GM19193 (cell line): ENCODE measurements around the gene OR2V2.

ENCODE experiments used
- POLR2A ChIP-seq: IDR thresholded peaks from 4 replicates; pipeline ENCODE4 v1.6.1; 2011; ENCODE audit not compliant: insufficient read depth, insufficient read length; ENCODE audit errors: extremely low read depth

The OR2V2 gene

DNA sequence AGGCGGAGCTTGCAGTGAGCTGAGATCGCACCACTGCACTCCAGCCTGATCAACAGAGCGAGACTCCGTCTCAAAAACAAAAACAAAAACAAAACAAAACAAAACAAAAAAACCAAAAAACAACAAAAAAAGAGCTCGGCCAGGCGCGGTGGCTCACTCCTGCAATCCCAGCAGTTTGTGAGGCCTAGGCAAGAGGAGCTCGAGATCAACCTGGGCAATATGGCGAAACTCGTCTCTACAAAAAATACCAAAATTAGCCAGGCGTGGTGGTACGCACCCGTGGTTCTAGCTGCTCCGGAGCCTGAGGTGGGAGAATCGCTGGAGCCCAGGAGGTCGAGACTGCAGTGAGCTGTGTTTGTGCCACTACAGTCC is 37.4 kb downstream of the OR2V2 start:
- no peak for TF ChIP-seq POLR2A

DNA sequence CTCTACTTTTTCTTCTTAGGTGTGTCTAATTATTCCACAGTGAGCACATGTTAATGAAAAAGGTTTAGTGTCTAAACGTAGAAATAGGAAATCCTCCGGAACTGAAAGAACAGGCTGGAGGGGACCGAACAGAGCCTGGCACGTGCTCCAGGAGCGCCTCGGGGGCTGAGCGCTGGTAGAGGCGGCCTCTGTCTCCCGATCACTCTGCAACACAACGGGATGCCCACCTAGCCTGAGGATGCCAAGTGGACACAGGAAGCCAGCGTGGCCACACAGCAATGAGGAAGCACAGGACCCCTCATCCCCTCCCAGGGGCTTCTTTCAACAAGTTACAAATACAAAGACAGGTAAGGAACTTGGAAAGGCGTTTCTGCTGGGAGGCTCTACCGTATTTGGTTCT is 38.2 kb downstream of the OR2V2 start:
- no peak for TF ChIP-seq POLR2A

DNA sequence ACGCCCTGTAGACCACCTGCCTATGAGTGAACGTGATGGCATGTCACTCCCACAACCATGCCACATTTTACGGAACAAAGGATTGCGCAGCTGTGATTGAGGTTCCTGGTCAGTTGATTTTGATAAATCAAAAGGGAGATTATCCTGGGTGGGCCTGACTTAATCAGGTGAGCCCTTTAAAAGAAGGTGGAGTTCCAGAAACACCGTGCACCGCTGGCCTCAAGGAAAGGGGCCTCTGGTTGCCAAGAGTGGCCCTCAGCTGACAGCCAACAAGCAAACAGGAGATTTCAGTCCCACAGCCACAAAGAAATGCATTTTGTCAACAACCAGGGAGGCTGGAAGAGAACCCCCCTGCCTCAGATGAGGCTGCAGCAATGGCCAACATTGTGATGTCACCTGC is 38.6 kb downstream of the OR2V2 start:
- TF ChIP-seq POLR2A: no peak

DNA sequence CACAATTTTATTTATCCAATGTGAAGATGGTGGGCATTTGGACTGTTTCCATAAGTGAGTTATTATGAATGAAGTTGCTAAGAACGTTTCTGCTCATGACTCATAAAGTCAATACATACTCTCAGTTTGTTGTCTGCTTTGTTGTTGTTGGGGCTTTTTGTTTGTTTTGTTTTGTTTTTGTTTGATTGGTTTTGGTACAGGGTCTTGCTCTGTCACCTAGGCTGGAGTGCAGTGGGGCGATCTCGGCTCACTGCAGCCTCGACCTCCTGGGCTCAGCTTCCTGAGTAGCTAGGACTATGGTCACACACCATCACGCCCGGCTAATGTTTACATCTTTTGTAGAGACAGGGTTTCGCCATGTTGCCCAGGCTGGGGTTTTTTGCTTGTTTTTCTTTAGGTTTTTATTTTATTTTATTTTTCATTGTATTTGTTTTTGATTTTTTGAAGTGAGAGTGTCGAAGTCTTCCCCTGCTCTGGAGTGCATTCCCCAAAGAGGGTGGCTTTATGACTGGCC is 39.7 kb downstream of the OR2V2 start:
- no peak for TF ChIP-seq POLR2A

DNA sequence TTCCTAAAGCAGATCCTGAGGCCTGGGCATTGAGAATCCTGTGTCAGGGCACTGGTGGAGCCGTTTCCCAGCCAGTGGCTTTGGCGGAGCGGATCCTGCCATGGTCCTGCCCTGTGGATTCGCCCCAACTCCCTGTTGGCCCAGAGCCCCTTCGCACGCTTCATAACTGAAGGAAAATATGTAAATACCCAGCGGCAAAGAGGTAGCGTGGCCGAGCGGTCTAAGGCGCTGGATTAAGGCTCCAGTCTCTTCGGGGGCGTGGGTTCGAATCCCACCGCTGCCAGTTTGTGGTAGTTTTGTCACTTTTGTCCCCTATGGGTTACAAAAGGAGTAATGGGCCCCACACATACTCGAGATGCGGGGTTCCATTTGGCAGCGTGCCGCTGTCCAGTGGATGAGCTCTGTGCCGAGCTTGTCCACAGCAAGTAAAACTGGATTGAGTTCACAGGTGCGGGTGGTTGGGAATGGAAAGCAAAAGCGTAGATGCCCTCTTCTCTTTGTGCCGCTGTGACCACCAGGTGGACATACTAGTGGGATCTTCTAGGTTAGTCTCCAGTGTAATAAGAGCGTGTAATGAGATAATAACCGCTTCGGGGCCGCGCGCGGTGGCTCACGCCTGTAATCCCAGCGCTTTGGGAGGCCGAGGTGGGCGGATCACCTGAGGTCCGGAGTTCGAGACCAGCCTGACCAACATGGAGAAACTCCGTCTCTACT is 40.3 kb downstream of the OR2V2 start:
- TF ChIP-seq POLR2A: no peak

DNA sequence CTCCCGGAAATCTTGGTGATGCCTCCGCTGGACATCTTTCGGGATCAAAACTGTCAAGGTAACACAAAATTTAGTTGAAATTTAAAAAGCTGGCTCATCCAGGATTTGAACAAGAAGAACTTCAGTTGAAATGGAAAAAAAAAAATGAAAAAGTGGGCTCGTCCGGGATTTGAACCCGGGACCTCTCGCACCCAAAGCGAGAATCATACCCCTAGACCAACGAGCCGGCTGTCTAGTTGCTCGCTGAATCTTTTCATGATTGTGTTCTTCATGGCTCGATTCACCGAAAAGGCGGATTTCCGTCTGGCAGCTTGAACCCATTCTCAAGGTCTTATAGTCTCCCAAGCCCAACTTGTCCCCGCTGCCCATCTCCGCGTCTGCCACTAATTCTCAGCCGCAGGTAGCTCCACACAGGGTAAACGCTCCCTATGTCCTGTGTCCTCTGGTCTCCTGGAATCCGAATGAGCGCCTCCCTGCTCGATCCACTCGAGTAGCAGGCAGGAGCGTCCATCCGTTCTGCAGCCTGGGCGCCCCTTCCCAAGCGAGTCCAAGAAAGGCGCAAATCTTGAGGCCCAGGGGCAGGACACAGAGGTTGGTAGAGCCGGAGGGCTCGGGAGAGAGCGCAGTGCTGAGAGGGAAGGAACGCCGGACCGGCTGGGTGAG is 41.4 kb downstream of the OR2V2 start:
- no peak for TF ChIP-seq POLR2A

DNA sequence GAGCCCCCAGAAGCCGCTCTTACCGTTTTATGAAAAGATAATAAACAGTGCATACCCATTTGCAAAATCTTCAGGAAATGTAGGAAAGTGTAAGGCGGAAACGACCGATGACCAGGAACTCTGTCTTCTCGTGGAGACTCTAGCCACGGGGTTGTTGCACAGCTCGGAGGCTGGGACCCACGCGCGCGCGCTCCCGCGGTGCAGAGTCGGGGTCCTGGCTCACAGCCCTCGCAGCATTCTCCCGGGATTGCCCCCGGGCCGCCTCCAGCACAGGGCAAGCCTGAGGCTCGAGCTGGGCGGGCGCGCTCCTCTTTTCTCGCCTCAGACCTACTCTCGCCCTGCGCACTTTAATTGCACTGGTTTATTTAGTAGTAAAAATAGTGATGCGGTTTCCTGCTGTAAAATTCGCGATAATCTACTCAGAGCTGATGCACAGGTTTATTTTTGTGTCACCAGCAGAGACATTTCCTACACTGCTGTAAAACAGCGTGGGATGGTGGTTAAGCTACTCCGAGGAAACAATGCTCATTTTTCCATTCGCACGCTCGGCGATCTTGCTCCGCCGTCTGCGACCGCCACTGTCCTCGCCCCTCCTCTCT is 42.1 kb downstream of the OR2V2 start:
- no peak for TF ChIP-seq POLR2A

DNA sequence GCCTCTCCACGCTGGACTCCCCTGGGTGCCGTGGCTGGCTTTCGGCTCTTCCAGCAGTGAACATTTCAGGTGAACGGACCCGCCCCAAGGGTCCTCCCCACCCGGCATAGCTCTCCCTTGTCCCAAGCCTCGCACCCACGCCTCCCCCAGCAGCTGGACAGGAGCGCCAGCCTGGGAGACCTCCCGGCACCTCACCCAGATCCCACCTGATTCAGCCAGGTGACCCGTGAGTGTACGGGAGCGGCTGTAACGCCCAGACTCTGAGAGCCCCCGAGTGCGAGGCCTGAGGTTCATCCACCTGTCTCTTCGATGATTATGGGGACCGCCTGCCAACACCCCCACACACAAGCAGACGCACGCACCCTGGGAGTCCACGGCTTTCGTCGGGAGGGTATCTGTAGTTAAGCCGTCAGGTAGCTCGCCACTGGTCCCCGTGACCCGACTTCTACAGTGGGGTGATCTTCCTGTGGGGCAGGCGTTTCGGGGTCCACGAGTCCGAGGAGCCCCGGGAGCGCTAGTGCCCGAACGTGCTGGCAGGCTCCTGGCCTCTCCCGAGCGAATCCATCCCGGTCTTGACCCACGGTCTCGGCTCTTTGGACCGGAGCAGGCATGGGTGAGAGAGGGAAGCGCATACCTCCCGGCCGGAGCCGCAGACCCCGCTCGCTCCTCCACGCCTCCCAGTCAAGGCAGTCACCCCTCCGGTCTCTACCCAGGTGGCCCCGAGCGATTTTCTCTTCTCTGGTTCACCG is 42.8 kb downstream of the OR2V2 start:
- no peak for TF ChIP-seq POLR2A

DNA sequence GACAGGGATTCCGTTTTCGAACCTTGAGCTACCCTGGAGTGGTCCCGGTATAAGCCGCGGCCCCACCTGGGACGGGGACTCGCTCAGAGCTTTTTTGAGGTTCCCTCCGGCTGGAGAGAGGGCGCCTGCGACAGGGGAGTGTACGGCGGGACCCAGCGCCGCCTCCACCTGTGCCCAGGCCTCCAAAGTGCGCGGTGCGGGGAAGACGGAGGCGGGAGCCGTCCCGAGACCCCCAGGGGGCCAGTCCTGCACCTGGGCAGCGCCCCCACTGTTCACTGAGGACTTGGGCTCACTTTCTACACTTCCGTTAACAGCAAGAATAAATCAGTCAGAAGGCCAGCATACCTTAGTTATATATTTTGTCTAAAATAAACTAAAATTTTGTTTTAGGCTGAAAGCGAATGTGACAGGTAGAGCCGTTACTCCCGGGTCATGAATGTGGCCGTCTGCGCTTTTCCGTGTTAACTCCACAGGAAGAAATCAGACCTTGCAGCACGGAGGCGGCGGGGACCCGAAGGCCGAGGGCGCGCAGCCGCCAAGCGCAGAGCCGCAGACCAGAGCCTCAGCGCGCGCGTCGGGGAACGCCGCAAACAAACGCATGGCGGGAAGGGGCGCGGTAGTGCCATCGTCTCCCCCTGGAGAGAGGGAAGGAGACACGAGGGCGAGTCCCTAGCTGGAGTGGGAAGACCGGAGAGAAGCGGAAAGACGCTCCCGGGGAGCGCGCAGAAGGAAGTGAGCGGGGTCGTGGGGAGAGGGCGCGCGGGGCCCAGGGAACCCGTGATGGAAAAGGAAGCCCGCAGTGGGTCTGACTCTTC is 43.5 kb downstream of the OR2V2 start:
- TF ChIP-seq POLR2A: no peak

DNA sequence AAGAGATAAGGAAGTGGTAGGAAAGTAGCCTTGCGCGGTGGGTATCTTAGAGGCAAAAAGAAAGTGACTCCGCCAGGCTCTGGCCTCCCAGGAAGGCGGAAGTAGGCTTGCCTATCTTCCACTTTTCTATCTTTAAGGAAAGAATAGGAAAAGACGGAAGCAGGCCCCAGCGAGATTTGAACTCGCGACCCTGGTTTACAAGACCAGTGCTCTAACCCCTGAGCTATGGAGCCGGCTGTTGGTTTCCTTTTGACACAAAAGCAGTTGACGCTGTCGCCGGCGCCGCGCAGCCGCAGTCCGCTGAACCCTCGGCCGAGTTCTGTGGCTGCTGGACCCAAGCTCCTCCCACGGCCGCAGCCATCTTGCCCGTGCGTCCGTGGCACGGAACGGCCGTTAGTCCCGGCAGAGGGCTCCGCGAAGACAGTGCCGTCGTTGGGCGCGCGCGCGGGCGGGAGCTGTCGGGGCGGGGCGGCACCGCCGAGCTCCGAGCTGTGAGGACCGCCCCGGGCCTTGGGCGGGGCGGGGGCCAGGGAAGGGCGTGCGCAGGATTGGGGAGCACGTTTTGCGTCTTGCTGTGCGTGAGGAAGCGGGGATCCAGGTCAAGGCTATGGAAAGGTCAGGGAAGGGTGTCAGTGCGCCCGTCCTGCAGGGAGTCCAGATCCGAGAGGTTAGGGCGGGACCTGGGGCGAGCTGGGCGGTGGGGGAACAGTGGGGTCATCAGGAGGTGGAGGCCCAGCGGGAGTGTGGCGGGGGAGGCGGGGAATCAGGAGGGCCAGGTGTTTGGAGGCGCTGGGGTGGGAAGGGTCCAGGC is 44.3 kb downstream of the OR2V2 start:
- TF ChIP-seq POLR2A: peak; percentile 73

DNA sequence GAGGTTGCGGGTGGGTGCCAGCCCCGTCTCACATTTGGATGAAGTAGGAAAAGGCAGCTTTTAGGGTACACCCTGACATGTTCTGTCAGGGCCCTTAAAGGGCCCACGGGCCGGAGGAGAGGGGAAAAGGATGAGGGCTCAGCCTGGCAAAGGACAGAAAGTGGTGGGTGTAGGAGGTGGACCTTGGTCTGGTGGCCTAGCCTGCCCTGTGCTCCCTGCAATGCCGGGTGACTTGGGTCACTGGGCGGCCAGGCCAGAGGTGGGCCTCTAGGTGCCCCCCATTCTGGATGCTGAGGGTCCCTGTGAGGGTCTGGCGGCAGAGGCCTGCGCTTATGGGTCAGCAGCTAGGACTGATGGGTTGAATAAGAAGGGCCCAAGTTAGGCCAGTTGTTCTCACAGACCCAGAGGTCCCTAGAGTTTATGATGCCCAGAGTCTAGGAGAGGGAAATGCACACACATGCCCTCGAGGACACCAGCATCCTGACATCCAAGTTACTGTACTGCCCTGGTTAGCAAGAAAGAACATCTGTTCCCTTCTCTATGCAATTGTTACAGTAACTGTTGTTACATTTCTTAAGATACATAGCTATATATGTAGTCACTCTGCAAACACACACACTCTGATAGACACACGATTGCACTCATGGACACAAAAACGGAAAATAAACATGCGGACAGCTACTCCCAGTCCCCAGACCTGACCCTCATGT is 45.1 kb downstream of the OR2V2 start:
- no peak for TF ChIP-seq POLR2A

DNA sequence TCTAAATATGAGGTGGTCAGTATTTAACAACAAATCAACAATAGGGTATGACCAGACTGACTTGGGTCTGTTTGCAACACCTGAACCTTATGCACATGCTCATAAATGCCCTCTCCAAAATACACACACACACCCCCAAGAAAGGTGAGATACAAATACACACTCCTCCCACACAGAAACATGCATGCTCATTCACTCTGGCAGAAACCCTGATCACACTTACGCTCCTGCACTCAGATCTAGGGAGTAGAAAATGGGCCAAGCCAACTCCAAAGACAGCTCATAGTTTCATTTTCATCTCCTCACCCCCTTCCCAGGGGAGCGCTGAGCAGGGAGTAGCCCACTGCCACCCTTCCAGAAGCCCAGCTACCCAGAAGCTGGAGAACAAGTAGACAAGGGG is 46.3 kb downstream of the OR2V2 start:
- TF ChIP-seq POLR2A: no peak

DNA sequence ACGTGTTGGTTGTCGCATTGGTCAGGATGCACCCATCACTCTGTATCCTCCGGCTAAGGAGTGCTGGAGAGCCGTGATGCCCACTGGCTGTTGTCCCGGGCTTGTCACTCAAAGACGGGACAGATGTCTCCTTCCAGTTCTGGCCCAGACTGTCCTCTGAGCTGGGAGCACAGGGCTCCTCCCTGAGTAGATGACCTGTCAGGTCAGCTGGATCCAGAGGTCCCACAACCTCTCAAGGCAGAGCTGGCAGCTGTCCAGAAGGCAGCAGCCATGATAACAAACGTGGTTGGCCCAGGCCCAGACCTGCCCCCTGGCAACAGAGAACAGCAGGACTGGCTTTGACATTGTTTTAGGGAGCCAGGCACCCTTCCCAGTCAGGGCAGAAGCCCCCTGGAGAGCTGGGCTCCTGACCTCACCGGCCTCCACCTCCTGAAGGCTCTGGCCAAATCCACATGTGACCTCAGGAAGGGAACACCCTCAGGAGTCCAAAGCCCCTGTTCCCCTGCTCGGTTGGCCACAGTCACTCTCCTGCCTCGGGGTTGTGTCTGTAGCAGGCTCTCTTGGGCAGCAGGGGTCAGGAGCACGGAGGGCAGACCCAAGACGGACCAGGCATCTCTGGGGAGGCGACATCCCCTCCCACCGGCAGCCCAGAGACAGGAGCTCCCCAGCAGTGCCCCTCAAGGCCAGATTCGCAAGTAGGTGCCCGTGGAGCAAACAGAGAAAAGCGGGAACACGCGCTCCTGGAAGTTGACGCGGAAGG is 47.3 kb downstream of the OR2V2 start:
- TF ChIP-seq POLR2A: no peak

DNA sequence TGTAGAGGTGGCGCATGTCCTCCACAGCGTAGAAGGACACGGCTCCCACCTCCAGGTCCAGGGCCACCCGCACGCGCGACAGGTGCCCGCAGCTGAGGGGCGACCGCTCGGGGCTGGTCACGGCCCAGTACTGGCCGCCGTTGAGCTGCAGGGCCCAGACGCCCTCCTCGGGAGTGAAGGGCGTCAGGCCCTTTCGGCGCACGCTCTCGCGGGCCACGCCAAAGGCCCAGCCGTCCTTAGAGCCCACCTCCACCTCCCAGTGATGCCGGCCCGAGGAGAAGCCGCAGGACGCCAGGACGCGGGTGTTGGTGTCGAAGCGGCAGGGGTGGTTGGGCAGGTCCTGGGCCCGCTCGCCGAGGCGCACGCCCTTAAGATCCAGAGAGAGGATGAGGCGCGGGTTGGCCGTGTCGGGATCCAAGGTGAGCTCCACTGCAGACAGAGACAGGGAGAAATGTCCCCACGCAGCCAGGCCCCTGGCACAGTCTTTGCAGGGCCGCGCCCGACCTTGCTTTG is 47.9 kb downstream of the OR2V2 start:
- TF ChIP-seq POLR2A: no peak
